GM12872 (cell line): ENCODE data around the gene FGF6.

Experiments used
- TF ChIP-seq, protein P1 (sequence below): IDR thresholded peaks from 3 replicates; pipeline ENCODE4 v1.5.1; 2011; ENCODE audit warnings: low read depth, mild to moderate bottlenecking, low read length, moderate library complexity; ENCODE audit not compliant: insufficient read depth

The FGF6 gene

DNA sequence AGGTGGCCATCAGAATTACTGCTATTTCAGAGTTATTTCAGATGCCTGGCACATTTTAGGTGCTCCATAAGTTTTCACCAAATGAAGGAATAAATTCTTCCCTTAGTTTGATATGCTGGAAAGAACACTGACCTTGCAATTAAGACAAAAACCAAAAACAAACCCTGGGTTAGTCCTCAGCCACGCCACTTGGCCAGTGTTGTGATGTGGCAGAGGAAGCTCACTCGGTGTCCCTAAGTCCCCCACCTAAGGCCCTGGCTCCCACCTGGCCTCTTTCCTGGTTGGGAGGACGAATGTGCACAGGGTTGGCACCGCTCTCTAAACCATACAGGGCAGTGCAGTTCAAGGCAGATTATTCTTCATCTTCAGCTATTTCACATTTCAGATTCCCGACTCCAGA lies 52.4 kb downstream of the FGF6 start:
- TF ChIP-seq, protein P1, sequence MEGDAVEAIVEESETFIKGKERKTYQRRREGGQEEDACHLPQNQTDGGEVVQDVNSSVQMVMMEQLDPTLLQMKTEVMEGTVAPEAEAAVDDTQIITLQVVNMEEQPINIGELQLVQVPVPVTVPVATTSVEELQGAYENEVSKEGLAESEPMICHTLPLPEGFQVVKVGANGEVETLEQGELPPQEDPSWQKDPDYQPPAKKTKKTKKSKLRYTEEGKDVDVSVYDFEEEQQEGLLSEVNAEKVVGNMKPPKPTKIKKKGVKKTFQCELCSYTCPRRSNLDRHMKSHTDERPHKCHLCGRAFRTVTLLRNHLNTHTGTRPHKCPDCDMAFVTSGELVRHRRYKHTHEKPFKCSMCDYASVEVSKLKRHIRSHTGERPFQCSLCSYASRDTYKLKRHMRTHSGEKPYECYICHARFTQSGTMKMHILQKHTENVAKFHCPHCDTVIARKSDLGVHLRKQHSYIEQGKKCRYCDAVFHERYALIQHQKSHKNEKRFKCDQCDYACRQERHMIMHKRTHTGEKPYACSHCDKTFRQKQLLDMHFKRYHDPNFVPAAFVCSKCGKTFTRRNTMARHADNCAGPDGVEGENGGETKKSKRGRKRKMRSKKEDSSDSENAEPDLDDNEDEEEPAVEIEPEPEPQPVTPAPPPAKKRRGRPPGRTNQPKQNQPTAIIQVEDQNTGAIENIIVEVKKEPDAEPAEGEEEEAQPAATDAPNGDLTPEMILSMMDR: no peak

DNA sequence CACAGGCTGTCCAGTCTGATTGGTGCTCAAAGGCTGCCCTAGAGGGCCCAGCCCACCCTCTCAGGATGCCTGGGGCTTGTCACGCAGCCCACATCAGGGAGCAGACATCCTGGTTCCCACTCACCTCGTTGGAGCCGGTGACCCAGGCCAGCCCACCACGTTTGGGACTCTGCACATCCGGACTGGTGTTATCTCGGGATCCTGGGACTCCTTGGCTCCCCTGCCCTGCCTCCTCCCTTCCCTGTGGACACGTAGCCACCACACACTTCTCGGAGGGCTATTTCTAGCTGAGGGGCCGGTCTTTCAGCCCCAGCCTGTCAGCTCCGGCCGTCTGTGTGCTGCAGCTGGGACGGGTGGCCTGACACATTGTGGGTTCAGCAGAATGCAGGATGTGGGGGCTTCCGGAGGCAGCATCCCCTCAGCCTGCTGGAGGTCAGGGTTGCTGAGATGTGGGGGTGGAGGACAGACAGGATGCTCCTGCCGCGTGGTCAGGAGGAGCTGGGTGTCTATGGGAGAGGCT lies 53.3 kb downstream of the FGF6 start:
- TF ChIP-seq, protein P1: no peak

DNA sequence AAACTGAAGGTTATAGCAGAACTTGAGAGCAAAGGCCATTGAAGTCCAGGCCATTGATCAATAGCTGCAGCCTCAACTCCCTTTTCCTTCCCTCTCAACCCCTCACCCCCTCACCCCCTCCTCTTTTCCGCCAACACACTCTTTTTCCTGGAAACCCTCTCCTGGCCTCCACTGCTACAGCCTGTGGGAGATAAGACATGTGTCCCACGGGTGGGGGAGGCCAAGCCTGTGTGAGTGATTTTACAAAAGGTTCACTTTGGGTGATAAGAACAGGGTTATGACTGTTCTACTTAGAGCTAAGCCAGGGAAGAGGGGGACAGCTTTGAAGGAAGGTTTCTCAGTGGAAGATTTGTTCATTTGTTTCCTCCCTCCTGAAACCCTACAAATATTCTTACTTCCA lies 57.0 kb downstream of the FGF6 start:
- TF ChIP-seq, protein P1: no peak

DNA sequence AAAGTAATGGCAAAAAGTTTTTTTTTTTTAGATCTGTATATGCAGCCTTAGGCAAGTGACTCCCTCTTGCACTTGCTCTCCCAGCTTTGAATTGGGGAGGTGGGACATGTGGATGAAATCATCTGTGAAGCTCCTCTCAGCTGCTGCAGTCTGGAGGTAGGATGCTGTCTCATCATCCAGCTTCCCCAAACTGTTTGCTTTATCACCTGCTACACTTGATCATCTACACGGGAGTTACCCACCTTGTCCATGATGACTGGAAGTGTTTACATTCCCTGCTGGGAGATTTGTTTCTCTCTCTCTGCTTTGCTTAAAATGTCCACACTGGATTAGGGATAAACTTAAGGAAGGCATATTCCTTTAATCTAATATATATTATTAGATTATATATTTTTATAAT lies 57.6 kb downstream of the FGF6 start:
- TF ChIP-seq, protein P1: no peak

DNA sequence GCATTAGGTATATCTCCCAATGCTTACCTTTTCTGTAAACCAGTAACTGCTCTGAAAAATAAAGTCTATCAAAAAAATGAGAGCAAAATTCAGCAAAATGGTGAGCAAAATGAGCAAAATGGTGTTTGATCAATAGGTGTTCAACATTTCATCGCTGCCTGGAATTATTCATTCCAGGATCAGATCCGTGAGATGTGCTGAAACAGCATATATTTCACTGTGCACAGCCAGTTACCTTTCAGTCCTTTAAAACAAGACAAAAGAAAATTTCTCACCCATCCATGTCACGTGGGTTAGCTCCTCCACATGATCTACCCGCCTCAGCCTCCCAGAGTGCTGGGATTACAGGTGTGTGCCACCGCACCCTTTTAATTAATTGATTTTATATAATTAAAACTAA lies 58.0 kb downstream of the FGF6 start:
- TF ChIP-seq, protein P1: no peak

DNA sequence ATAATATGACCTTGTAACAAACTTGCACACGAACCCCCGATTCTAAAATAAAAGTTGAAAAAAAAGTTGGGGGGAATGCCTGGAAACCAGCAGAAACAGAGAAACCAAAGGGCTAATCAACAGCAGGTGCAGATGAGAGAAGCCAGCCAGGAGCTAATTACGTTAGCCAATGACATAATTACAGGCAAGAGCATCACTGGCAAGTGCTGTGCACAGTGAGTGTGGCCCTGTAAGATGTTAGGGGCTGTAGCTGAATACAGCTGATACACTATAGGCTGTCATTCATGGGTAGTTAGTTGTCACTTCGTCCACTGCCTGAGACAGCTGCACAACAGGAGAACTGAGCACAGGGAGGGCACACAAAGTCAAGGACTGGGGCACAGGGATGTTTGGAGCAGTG lies 58.8 kb downstream of the FGF6 start:
- TF ChIP-seq, protein P1: no peak
